CD4-positive, alpha-beta T cell treated with Interleukin-17A for 1 hour (primary cell): ENCODE measurements around the gene FAM81B.

Source experiments
- DNase-seq: peaks from one replicate; pipeline ENCODE4 v3.0.0-alpha.2; 2020

FAM81B gene

DNA sequence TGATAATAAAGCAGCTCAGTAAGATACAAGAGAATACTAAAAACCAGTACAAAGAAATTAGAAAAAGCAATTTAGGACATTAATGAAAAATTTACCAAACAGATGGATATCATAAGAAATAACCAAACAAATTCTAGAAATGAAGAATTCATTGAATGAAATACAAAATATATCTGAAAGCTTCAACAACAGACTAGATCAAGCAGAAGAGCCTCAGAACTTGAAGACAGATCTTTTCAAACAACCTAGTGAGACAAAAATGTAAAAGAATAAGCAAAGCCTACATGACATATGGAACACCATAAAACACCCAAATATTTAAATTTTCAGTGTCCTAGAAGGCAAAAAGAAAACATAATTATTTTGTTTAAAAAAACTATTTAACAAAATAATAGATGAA lies 96.7 kb downstream of the FAM81B start:
- DNase-seq, result no peak
